Ishikawa (cell line): ENCODE measurements around the gene VSTM2B.

Experiments
- CEBPB ChIP-seq: IDR thresholded peaks from 2 replicates; pipeline ENCODE4 v1.6.1; 2012
- CREB1 ChIP-seq: IDR thresholded peaks from 2 replicates; pipeline ENCODE4 v1.6.1; 2012; ENCODE audit warnings: low read depth
- EGR1 ChIP-seq: IDR thresholded peaks from 2 replicates; pipeline ENCODE4 v1.6.1; 2012
- EP300 ChIP-seq: IDR thresholded peaks from 2 replicates; pipeline ENCODE4 v1.6.1; 2012; ENCODE audit warnings: borderline replicate concordance
- FOXM1 ChIP-seq: IDR thresholded peaks from 2 replicates; pipeline ENCODE4 v1.6.1; 2012; ENCODE audit warnings: low read depth, borderline replicate concordance
- MAX ChIP-seq: IDR thresholded peaks from 2 replicates; pipeline ENCODE4 v1.6.1; 2012
- NFIC ChIP-seq: IDR thresholded peaks from 2 replicates; pipeline ENCODE4 v1.6.1; 2012
- RAD21 ChIP-seq: IDR thresholded peaks from 2 replicates; pipeline ENCODE4 v1.6.1; 2012; ENCODE audit warnings: low read depth
- REST ChIP-seq: IDR thresholded peaks from 2 replicates; pipeline ENCODE4 v1.6.1; 2012; ENCODE audit warnings: low read depth, mild to moderate bottlenecking
- TAF1 ChIP-seq: IDR thresholded peaks from 2 replicates; pipeline ENCODE4 v1.6.1; 2012; ENCODE audit warnings: low read depth, mild to moderate bottlenecking
- TCF12 ChIP-seq: IDR thresholded peaks from 2 replicates; pipeline ENCODE4 v1.6.1; 2012; ENCODE audit warnings: low read depth
- TEAD4 ChIP-seq: IDR thresholded peaks from 2 replicates; pipeline ENCODE4 v1.6.1; 2012
- USF1 ChIP-seq: IDR thresholded peaks from 2 replicates; pipeline ENCODE4 v1.6.1; 2012
- YY1 ChIP-seq: IDR thresholded peaks from 2 replicates; pipeline ENCODE4 v1.6.1; 2012; ENCODE audit warnings: low read depth
- ZBTB7A ChIP-seq: IDR thresholded peaks from 2 replicates; pipeline ENCODE4 v1.6.1; 2012; ENCODE audit warnings: low read depth

Gene VSTM2B

GRCh38 chr19:29510701-29511265 is 15.0 kb upstream of the VSTM2B start:
- no peak for TF ChIP-seq RAD21
- TF ChIP-seq NFIC, result no peak
- no peak for TF ChIP-seq CREB1
- no peak for TF ChIP-seq ZBTB7A
- TF ChIP-seq TEAD4, result no peak
- no peak for TF ChIP-seq YY1
- no peak for TF ChIP-seq USF1
- TF ChIP-seq EP300, result no peak
- TF ChIP-seq CEBPB, result no peak
- no peak for TF ChIP-seq FOXM1
- TF ChIP-seq REST, result no peak
- no peak for TF ChIP-seq EGR1
- no peak for TF ChIP-seq TAF1
- TF ChIP-seq TCF12, result no peak
- no peak for TF ChIP-seq MAX

GRCh38 chr19:29511768-29512167 is 14.0 kb upstream of the VSTM2B start:
- no peak for TF ChIP-seq REST
- TF ChIP-seq CEBPB, result no peak
- no peak for TF ChIP-seq RAD21
- no peak for TF ChIP-seq TEAD4
- no peak for TF ChIP-seq FOXM1
- no peak for TF ChIP-seq TCF12
- no peak for TF ChIP-seq CREB1

- TF ChIP-seq EP300, result no peak
- TF ChIP-seq ZBTB7A, result no peak
- no peak for TF ChIP-seq EGR1
- TF ChIP-seq TAF1, result no peak
- TF ChIP-seq REST, result no peak
- no peak for TF ChIP-seq TCF12
- no peak for TF ChIP-seq YY1
- TF ChIP-seq CREB1, result no peak
- no peak for TF ChIP-seq NFIC
- no peak for TF ChIP-seq CEBPB
- no peak for TF ChIP-seq RAD21
- TF ChIP-seq FOXM1, result no peak
- no peak for TF ChIP-seq MAX
- no peak for TF ChIP-seq USF1
Observed at GRCh38 chr19:29512748-29513147, 13.0 kb upstream of the VSTM2B start.

- TF ChIP-seq EGR1, result no peak
- TF ChIP-seq USF1, result no peak
- TF ChIP-seq ZBTB7A, result no peak
- TF ChIP-seq YY1, result no peak
- no peak for TF ChIP-seq MAX
- TF ChIP-seq NFIC, result no peak
- no peak for TF ChIP-seq RAD21
- no peak for TF ChIP-seq CREB1
- no peak for TF ChIP-seq FOXM1
- TF ChIP-seq TEAD4, result no peak
- no peak for TF ChIP-seq TAF1
- TF ChIP-seq CEBPB, result no peak
Observed at GRCh38 chr19:29514525-29515232, 11.1 kb upstream of the VSTM2B start.
